Chondrocyte (in vitro differentiated cells): Measurements from ENCODE around the gene GGT5. TPM values are rescaled to one million over a fixed set of nuclear protein-coding genes. Genes with fewer than 3 reads are reported as not detected.

Experiments
- DNase-seq: peaks from one replicate; pipeline ENCODE4 v3.0.0; 2021; ENCODE audit warnings: mixed read lengths, low spot score
- H3K27ac Mint-ChIP-seq: one replicate; pipeline ENCODE4 v1.8.0; 2021; ENCODE audit warnings: mild to moderate bottlenecking, moderate library complexity, mixed read lengths; ENCODE audit not compliant: unreplicated experiment
- H3K27me3 Mint-ChIP-seq: 2 replicates; pipeline ENCODE4 v1.8.0; 2021; ENCODE audit warnings: low read depth, mixed read lengths
- H3K36me3 Mint-ChIP-seq: 2 replicates; pipeline ENCODE4 v1.8.0; 2021; ENCODE audit warnings: low read depth, mixed read lengths
- H3K4me1 Mint-ChIP-seq: 2 replicates; pipeline ENCODE4 v1.8.0; 2021; ENCODE audit warnings: low read depth, mild to moderate bottlenecking, mixed read lengths
- H3K4me3 Mint-ChIP-seq: one replicate; pipeline ENCODE4 v1.8.0; 2021; ENCODE audit warnings: mild to moderate bottlenecking, moderate library complexity, mixed read lengths; ENCODE audit not compliant: unreplicated experiment
- H3K9me3 Mint-ChIP-seq: 2 replicates; pipeline ENCODE4 v1.8.0; 2021; ENCODE audit warnings: low read depth, mixed read lengths
- CTCF ChIP-seq: fragments of 200-600 bp; sonication (generic); IDR thresholded peaks from 2 replicates; pipeline ENCODE4 v1.5.0; 2021; ENCODE audit warnings: antibody characterized with exemption, mild to moderate bottlenecking, moderate library complexity
- total RNA-seq: library from RNA; stranded (reverse); gene quantifications from 3 replicates; pipeline ENCODE4 v1.2.1, GENCODE V29; 2021

The GGT5 gene
- total RNA-seq, 1 donor from 2014 or later = 37.5 TPM

GRCh38 chr22:24188705-24189248 is 56.1 kb downstream of the GGT5 start:
- TF ChIP-seq CTCF = no peak
- H3K27ac Mint-ChIP-seq = no peak overlapping the region

GRCh38 chr22:24187731-24188644 is 56.9 kb downstream of the GGT5 start:
- no peaks in the 10 kb centered on the region for H3K36me3 Mint-ChIP-seq
- no peak overlapping the region for H3K4me3 Mint-ChIP-seq
- no peaks in the 10 kb centered on the region for H3K27me3 Mint-ChIP-seq
- H3K27ac Mint-ChIP-seq = no peak overlapping the region
- peak; percentile 89 for DNase-seq
- TF ChIP-seq CTCF = no peak
- no peaks in the 10 kb centered on the region for H3K9me3 Mint-ChIP-seq
- peaks cover 7% of the 10 kb centered on the region for H3K4me1 Mint-ChIP-seq

More at GRCh38 chr22:24188705-24189248, 56.1 kb downstream of the GGT5 start:
- peaks cover 7% of the 10 kb centered on the region for H3K4me1 Mint-ChIP-seq
- H3K36me3 Mint-ChIP-seq = no peaks in the 10 kb centered on the region
- no peaks in the 10 kb centered on the region for H3K27me3 Mint-ChIP-seq
- no peaks in the 10 kb centered on the region for H3K9me3 Mint-ChIP-seq
- no peak overlapping the region for H3K4me3 Mint-ChIP-seq
- DNase-seq = peak; percentile 63

- TF ChIP-seq CTCF = no peak
- H3K27me3 Mint-ChIP-seq = no peaks in the 10 kb centered on the region
- H3K9me3 Mint-ChIP-seq = no peaks in the 10 kb centered on the region
- H3K27ac Mint-ChIP-seq = no peak overlapping the region
- DNase-seq = peak; percentile 87
- H3K36me3 Mint-ChIP-seq = no peaks in the 10 kb centered on the region
- H3K4me1 Mint-ChIP-seq = peaks cover 7% of the 10 kb centered on the region
- H3K4me3 Mint-ChIP-seq = no peak overlapping the region
Observed at GRCh38 chr22:24186892-24187670, 57.8 kb downstream of the GGT5 start.

- Mint-ChIP-seq H3K4me3 (no peak overlapping the region), H3K27ac (no peak overlapping the region), H3K4me1 (peaks cover 7% of the 10 kb centered on the region), H3K9me3 (no peaks in the 10 kb centered on the region), H3K27me3 (no peaks in the 10 kb centered on the region), H3K36me3 (no peaks in the 10 kb centered on the region)
- DNase-seq = peak; percentile 83
- TF ChIP-seq CTCF = no peak
Observed at GRCh38 chr22:24186352-24186740, 58.5 kb downstream of the GGT5 start.
